Spleen (tissue), 11 donors: Measurements from ENCODE around the gene TBL1X. TPM values are rescaled to one million over a fixed set of nuclear protein-coding genes. Genes with fewer than 3 reads are reported as not detected.
"Not testable (repeated sequence)": the region's sequence is repeated elsewhere in the genome, so short reads cannot be mapped to it uniquely, and the experiment has no call there.

ENCODE experiments used
- DNase-seq: peaks from one replicate; pipeline ENCODE4 v3.0.0-alpha.2; 2020
- H3K27ac ChIP-seq, 8 donors: fragments of 200-600 bp; sonication (generic) in 7 of 8; 1 replicate in 4 of 8; 2 replicates in 4 of 8; pipeline versions ENCODE4 v1.5.0 to v1.8.0; 2016 to 2021; ENCODE audit warnings: inconsistent platforms in 4 of 8, mild to moderate bottlenecking in 4 of 8, moderate library complexity in 1 of 8
- H3K27me3 ChIP-seq, 7 donors: fragments of 200-600 bp; sonication (generic) in 6 of 7; replicated peaks in 1 of 7; 1 replicate in 4 of 7; 2 replicates in 3 of 7; pipeline versions ENCODE4 v1.5.0 to v1.8.0; 2016 to 2021; ENCODE audit warnings: inconsistent platforms in 3 of 7, mild to moderate bottlenecking in 1 of 7
- H3K36me3 ChIP-seq, 6 donors: fragments of 200-600 bp; sonication (generic) in 5 of 6; 1 replicate in 4 of 6; 2 replicates in 2 of 6; pipeline versions ENCODE4 v1.5.0 to v1.8.0; 2016 to 2021; ENCODE audit warnings: inconsistent platforms in 2 of 6
- H3K4me1 ChIP-seq, 6 donors: fragments of 200-600 bp; sonication (generic) in 5 of 6; 1 replicate in 3 of 6; 2 replicates in 3 of 6; pipeline versions ENCODE4 v1.5.0 to v1.8.0; 2016 to 2021; ENCODE audit warnings: inconsistent platforms in 3 of 6
- H3K4me3 ChIP-seq, 8 donors: fragments of 200-600 bp; sonication (generic) in 7 of 8; 1 replicate in 4 of 8; 2 replicates in 4 of 8; pipeline versions ENCODE4 v1.5.0 to v1.8.0; 2016 to 2021; ENCODE audit warnings: inconsistent platforms in 4 of 8, mild to moderate bottlenecking in 4 of 8, moderate library complexity in 2 of 8
- H3K9me3 ChIP-seq, 8 donors: fragments of 200-600 bp; sonication (generic) in 7 of 8; 1 replicate in 4 of 8; 2 replicates in 4 of 8; pipeline versions ENCODE4 v1.5.0 to v1.8.0; 2016 to 2021; ENCODE audit warnings: inconsistent platforms in 4 of 8
- POLR2A ChIP-seq, 3 donors: fragments of 450-650 bp; IDR thresholded peaks; one replicate each; pipeline ENCODE4 v1.5.1; 2017; ENCODE audit warnings: antibody characterized with exemption in 3 of 3, mild to moderate bottlenecking in 1 of 3
- POLR2AphosphoS5 ChIP-seq, 3 donors: sonication (generic); formaldehyde crosslinking; IDR thresholded peaks; one replicate each; pipeline ENCODE4 v1.5.1; 2017; ENCODE audit warnings: antibody characterized with exemption in 3 of 3
- WGBS, 5 donors: extraction: QIAGEN DNeasy Blood & Tissue Kit in 3 of 5; methylation state at CpG; one replicate each; pipeline versions ENCODE4 v1.1.5 to v1.1.7; 2013 to 2018; 5-methylcytosine and 5-hydroxymethylcytosine counted together
- intact Hi-C: fragments of 100-400 bp; cut with DNase I; formaldehyde crosslinking; loops from one replicate; pipeline ENCODE4 v1.15.0; 2023; ENCODE audit warnings: low total_unique reads
- polyA plus RNA-seq, 3 donors: library from polyadenylated mRNA; stranded (reverse); fragments of 200-250 nt; gene quantifications; one replicate each; pipeline ENCODE4 v1.2.1, GENCODE V29; 2013
- total RNA-seq, 7 donors: library from RNA; depleted of rRNA in 3 of 7; stranded (reverse); fragments of >200 nt in 3 of 7; fragmentation: NEBNext Ultra II Directional in 4 of 7; extraction: Animal tissue kit (Norgen Biotek cat#: 25700) in 4 of 7; gene quantifications; one replicate each; pipeline versions ENCODE4 v1.1.0 to v1.2.1, GENCODE V29; 2016 to 2021
- TF ChIP-seq, protein P1 (sequence below), 11 experiments: fragments of 200-600 bp in 7 of 11; fragments of 450-650 bp in 4 of 11; sonication (generic) in 4 of 11; IDR thresholded peaks in 8 of 11; conservative IDR thresholded peaks in 3 of 11; 1 replicate in 7 of 11; 2 replicates in 4 of 11; pipeline versions ENCODE4 v1.4.0 to v1.8.0; 2016 to 2021; ENCODE audit warnings: antibody characterized with exemption in 11 of 11, inconsistent platforms in 4 of 11, mild to moderate bottlenecking in 1 of 11
- donor health status: healthy with polysubstance abuse.
- donor health status: DM: no; HTN: no; CAD: no; lungs with moderate emphysema.
- donor health status: DM: no; HTN: no; CAD: no.
- donor health status: Bipolar disorder and iron deficiency.
- donor health status: healthy.
- donor health status: DM: no; HTN: no; CAD: no.
- donor health status: DM: yes; HTN: yes; CAD: no.

The TBL1X gene
- total and polyA plus RNA-seq, 10 donors, result 3.0 to 37.2 (median 21.4) TPM

- intact Hi-C loops, result no loop called here
- peaks cover 2 to 36% (median 8%) of the 10 kb centered on the region in 6 donors for H3K4me1 ChIP-seq
- H3K4me3 ChIP-seq, result no peak overlapping the region
- H3K9me3 ChIP-seq, result no peaks in the 10 kb centered on the region
- no peak overlapping the region for H3K27ac ChIP-seq
- WGBS, 5 donors, result 80 to 97% (median 93%) methylated on average over 11 to 12 of the region's 12 CpGs
- DNase-seq, result no peak
- H3K27me3 ChIP-seq, result peaks cover 0 to 24% (median 0%) of the 10 kb centered on the region in 7 donors
- no peak for TF ChIP-seq POLR2AphosphoS5 (IDR thresholded peaks at IDR 0.05)
- TF ChIP-seq POLR2A (IDR thresholded peaks at IDR 0.05), result no peak
- TF ChIP-seq, protein P1, sequence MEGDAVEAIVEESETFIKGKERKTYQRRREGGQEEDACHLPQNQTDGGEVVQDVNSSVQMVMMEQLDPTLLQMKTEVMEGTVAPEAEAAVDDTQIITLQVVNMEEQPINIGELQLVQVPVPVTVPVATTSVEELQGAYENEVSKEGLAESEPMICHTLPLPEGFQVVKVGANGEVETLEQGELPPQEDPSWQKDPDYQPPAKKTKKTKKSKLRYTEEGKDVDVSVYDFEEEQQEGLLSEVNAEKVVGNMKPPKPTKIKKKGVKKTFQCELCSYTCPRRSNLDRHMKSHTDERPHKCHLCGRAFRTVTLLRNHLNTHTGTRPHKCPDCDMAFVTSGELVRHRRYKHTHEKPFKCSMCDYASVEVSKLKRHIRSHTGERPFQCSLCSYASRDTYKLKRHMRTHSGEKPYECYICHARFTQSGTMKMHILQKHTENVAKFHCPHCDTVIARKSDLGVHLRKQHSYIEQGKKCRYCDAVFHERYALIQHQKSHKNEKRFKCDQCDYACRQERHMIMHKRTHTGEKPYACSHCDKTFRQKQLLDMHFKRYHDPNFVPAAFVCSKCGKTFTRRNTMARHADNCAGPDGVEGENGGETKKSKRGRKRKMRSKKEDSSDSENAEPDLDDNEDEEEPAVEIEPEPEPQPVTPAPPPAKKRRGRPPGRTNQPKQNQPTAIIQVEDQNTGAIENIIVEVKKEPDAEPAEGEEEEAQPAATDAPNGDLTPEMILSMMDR (IDR thresholded peaks at IDR 0.05 in 8 of 11, conservative IDR thresholded peaks at IDR 0.05 in 3 of 11), result no peak
- H3K36me3 ChIP-seq, result peaks cover 0 to 5% (median 0%) of the 10 kb centered on the region in 6 donors
Observed at GRCh38 chrX:9471571-9471985, 6.7 kb downstream of the TBL1X start.

DNA sequence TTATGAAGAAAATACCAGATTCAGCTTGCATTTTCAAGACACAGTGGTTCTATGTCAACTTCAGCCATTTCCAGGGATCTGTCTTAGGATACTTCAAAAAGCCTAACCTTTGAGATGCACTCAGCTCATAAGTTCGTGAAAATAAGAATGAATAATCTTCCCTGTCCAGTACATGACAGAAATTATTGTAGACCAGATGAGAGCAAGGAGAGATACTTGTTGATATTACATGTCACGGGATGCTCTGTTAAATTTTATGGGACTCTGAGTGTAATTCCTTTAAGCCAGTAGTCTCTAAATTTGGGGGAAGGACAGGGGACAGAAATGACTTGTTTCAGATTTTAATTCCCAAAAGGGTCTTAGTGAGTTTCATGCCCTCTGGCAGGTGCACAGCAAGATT lies 8.8 kb downstream of the TBL1X start:
- H3K4me1 ChIP-seq, result peaks cover 0 to 15% (median 0%) of the 10 kb centered on the region in 6 donors
- peaks cover 0 to 5% (median 0%) of the 10 kb centered on the region in 7 donors for H3K27me3 ChIP-seq
- TF ChIP-seq, protein P1 (IDR thresholded peaks at IDR 0.05 in 8 of 11, conservative IDR thresholded peaks at IDR 0.05 in 3 of 11), result no peak
- TF ChIP-seq POLR2AphosphoS5 (IDR thresholded peaks at IDR 0.05) (no peak), POLR2A (IDR thresholded peaks at IDR 0.05) (no peak)

GRCh38 chrX:9475417-9475816 lies 10.6 kb downstream of the TBL1X start:
- H3K36me3 ChIP-seq, H3K4me3 ChIP-seq, intact Hi-C loops, DNase-seq, H3K27ac ChIP-seq, H3K9me3 ChIP-seq, H3K27me3 ChIP-seq: not testable (repeated sequence)
- WGBS, 5 donors, result 61 to 92% (median 83%) methylated on average over 2 to 4 of the region's 4 CpGs
- H3K4me1 ChIP-seq, result peaks cover 0 to 11% (median 0%) of the 10 kb centered on the region in 6 donors

More for the DNA sequence above, 8.8 kb downstream of the TBL1X start:
- intact Hi-C loops, result no loop called here
- H3K27ac ChIP-seq, result no peak overlapping the region
- no peaks in the 10 kb centered on the region for H3K9me3 ChIP-seq
- H3K4me3 ChIP-seq, result no peak overlapping the region
- no peak for DNase-seq
- WGBS, 5 donors, result 74 to 98% (median 96%) methylated on average over 2 of the region's 2 CpGs
- peaks cover 0 to 5% (median 0%) of the 10 kb centered on the region in 6 donors for H3K36me3 ChIP-seq

GRCh38 chrX:9475984-9476383 lies 11.1 kb downstream of the TBL1X start:
- intact Hi-C loops, result no loop called here
- Histone ChIP-seq H3K4me3 (no peak overlapping the region), H3K4me1 (peaks cover 0 to 11% (median 0%) of the 10 kb centered on the region in 6 donors), H3K27ac (no peak overlapping the region), H3K36me3 (peaks cover 0 to 5% (median 0%) of the 10 kb centered on the region in 6 donors), H3K27me3 (no peaks in the 10 kb centered on the region), H3K9me3 (no peaks in the 10 kb centered on the region)
- TF ChIP-seq POLR2A (IDR thresholded peaks at IDR 0.05) (no peak), POLR2AphosphoS5 (IDR thresholded peaks at IDR 0.05) (no peak)
- TF ChIP-seq, protein P1 (IDR thresholded peaks at IDR 0.05 in 8 of 11, conservative IDR thresholded peaks at IDR 0.05 in 3 of 11), result no peak
- no peak for DNase-seq
- 86 to 91% (median 87%) methylated on average over 1 of the region's 1 CpG for WGBS, 5 donors
